Neural cell (in vitro differentiated cells): Measurements from ENCODE around the gene CPNE5. TPM values are rescaled to one million over a fixed set of nuclear protein-coding genes. Genes with fewer than 3 reads are reported as not detected.

ENCODE experiments used
- H2AFZ ChIP-seq: fragments of 200-600, 300-800 bp; sonication (generic), shearing (Covaris generic); 2 replicates; pipeline ENCODE4 v1.6.0; 2014; ENCODE audit warnings: low read depth, mild to moderate bottlenecking, antibody characterized with exemption, low read length, moderate library complexity
- H3F3A ChIP-seq: fragments of 200-600 bp; shearing (Covaris generic); 2 replicates; pipeline ENCODE4 v1.6.1; 2016; ENCODE audit warnings: mild to moderate bottlenecking, moderate library complexity, mixed read lengths, antibody characterized with exemption, low read length; ENCODE audit not compliant: insufficient read depth, poor library complexity, severe bottlenecking
- H3K27ac ChIP-seq: fragments of 200-600, 300-800 bp; sonication (generic), shearing (Covaris generic); 2 replicates; pipeline ENCODE4 v1.5.1; 2014; ENCODE audit warnings: mild to moderate bottlenecking, low read length, moderate library complexity
- H3K27me3 ChIP-seq: fragments of 300-800, 200-600 bp; sonication (generic), shearing (Covaris generic); 2 replicates; pipeline ENCODE4 v1.6.0; 2014; ENCODE audit warnings: mild to moderate bottlenecking, low read depth, low read length, moderate library complexity; ENCODE audit not compliant: insufficient read depth
- H3K36me3 ChIP-seq: fragments of 300-800, 200-600 bp; sonication (generic), shearing (Covaris generic); 2 replicates; pipeline ENCODE4 v1.5.1; 2014; ENCODE audit warnings: mild to moderate bottlenecking, antibody characterized with exemption, low read length, moderate library complexity; ENCODE audit not compliant: insufficient read depth
- H3K4me2 ChIP-seq: fragments of 300-800, 200-600 bp; sonication (generic), shearing (Covaris generic); 2 replicates; pipeline ENCODE4 v1.6.0; 2014; ENCODE audit warnings: mild to moderate bottlenecking, low read length
- H3K4me3 ChIP-seq: fragments of 300-800, 200-600 bp; sonication (generic), shearing (Covaris generic); 2 replicates; pipeline ENCODE4 v1.5.1; 2014; ENCODE audit warnings: mild to moderate bottlenecking, low read length, moderate library complexity
- H3K79me2 ChIP-seq: fragments of 200-600 bp; shearing (Covaris generic); replicated peaks from 2 replicates; pipeline ENCODE4 v1.6.0; 2014; ENCODE audit warnings: mild to moderate bottlenecking, low read length, moderate library complexity; ENCODE audit not compliant: insufficient read depth
- H3K9ac ChIP-seq: fragments of 300-800, 200-600 bp; sonication (generic), shearing (Covaris generic); 2 replicates; pipeline ENCODE4 v1.6.1; 2016; ENCODE audit warnings: mild to moderate bottlenecking, low read length, mixed read lengths
- H3K9me2 ChIP-seq: fragments of 200-600 bp; shearing (Covaris generic); 2 replicates; pipeline ENCODE4 v1.6.1; 2016; ENCODE audit warnings: mild to moderate bottlenecking, low read length, mixed read lengths; ENCODE audit not compliant: insufficient read depth
- H3K9me3 ChIP-seq: fragments of 200-600, 300-800 bp; sonication (generic), shearing (Covaris generic); 2 replicates; pipeline ENCODE4 v1.6.1; 2016; ENCODE audit warnings: mild to moderate bottlenecking, mixed run types, low read length, moderate library complexity, mixed read lengths
- H4K20me1 ChIP-seq: fragments of 200-600 bp; shearing (Covaris generic); 2 replicates; pipeline ENCODE4 v1.6.1; 2016; ENCODE audit warnings: mild to moderate bottlenecking, mixed run types; ENCODE audit not compliant: insufficient read depth
- CTCF ChIP-seq: fragments of 450-650 bp; IDR thresholded peaks from 2 replicates; pipeline ENCODE4 v1.5.1; 2014; ENCODE audit warnings: antibody characterized with exemption, mild to moderate bottlenecking, moderate library complexity; ENCODE audit not compliant: poor library complexity, severe bottlenecking
- EP300 ChIP-seq: fragments of 450-650 bp; conservative IDR thresholded peaks from 2 replicates; pipeline ENCODE4 v1.6.1; 2014; ENCODE audit warnings: antibody characterized with exemption, mild to moderate bottlenecking, moderate library complexity; ENCODE audit not compliant: poor library complexity, severe bottlenecking
- EZH2 ChIP-seq: fragments of 200-600, 300-800 bp; shearing (Covaris generic), sonication (generic); IDR thresholded peaks from 2 replicates; pipeline ENCODE4 v1.6.1; 2014; ENCODE audit warnings: antibody characterized with exemption, low read length, borderline replicate concordance, mild to moderate bottlenecking; ENCODE audit not compliant: insufficient read depth, poor library complexity, severe bottlenecking
- MXI1 ChIP-seq: fragments of 450-650 bp; conservative IDR thresholded peaks from 2 replicates; pipeline ENCODE4 v1.6.1; 2014; ENCODE audit warnings: antibody characterized with exemption, mild to moderate bottlenecking; ENCODE audit not compliant: poor library complexity, severe bottlenecking
- POLR2AphosphoS5 ChIP-seq: IDR thresholded peaks from 2 replicates; pipeline ENCODE4 v1.6.1; 2012
- RAD21 ChIP-seq: fragments of 450-650 bp; conservative IDR thresholded peaks from 2 replicates; pipeline ENCODE4 v1.6.1; 2014; ENCODE audit warnings: antibody characterized with exemption, mild to moderate bottlenecking, moderate library complexity
- REST ChIP-seq: IDR thresholded peaks from 2 replicates; pipeline ENCODE4 v1.6.1; 2012; ENCODE audit warnings: borderline replicate concordance
- SMC3 ChIP-seq: fragments of 450-650 bp; conservative IDR thresholded peaks from 2 replicates; pipeline ENCODE4 v1.6.1; 2014; ENCODE audit warnings: antibody characterized with exemption, mild to moderate bottlenecking, moderate library complexity; ENCODE audit not compliant: poor library complexity
- TAF1 ChIP-seq: IDR thresholded peaks from 2 replicates; pipeline ENCODE4 v1.6.1; 2012; ENCODE audit warnings: low read depth
- polyA plus RNA-seq: library from polyadenylated mRNA; depleted of rRNA; stranded (reverse); fragments of >200 nt; gene quantifications from 2 replicates; pipeline ENCODE4 v1.2.3, GENCODE V29; 2014

The CPNE5 gene
- polyA plus RNA-seq, 1 donor from 2014 or later: 8.7 TPM

GRCh38 chr6:36833182-36833789 is 6.0 kb downstream of the CPNE5 start:
- peaks cover 3% of the 10 kb centered on the region for H3K27me3 ChIP-seq
- no peaks in the 10 kb centered on the region for H3K9me3 ChIP-seq
- H3K27ac ChIP-seq: no peak overlapping the region
- H4K20me1 ChIP-seq: no peaks in the 10 kb centered on the region
- H3K36me3 ChIP-seq: no peaks in the 10 kb centered on the region
- no peak overlapping the region for H2AFZ ChIP-seq
- no peak overlapping the region for H3K9ac ChIP-seq
- TF ChIP-seq RAD21 (no peak), EP300 (no peak), REST (no peak), POLR2AphosphoS5 (no peak), SMC3 (no peak), TAF1 (no peak), MXI1 (no peak), CTCF (no peak), EZH2 (no peak)
- H3K4me2 ChIP-seq: no peak overlapping the region
- H3K9me2 ChIP-seq: no peaks in the 10 kb centered on the region
- H3F3A ChIP-seq: no peaks in the 10 kb centered on the region
- no peaks in the 10 kb centered on the region for H3K79me2 ChIP-seq
- no peak overlapping the region for H3K4me3 ChIP-seq

- no peak overlapping the region for H3K4me3 ChIP-seq
- TF ChIP-seq SMC3 (no peak), RAD21 (no peak), CTCF (no peak), EZH2 (no peak), REST (no peak), EP300 (no peak), MXI1 (no peak), POLR2AphosphoS5 (no peak), TAF1 (no peak)
Measured at GRCh38 chr6:36832313-36832712, 6.9 kb downstream of the CPNE5 start.

More at GRCh38 chr6:36832313-36832712, 6.9 kb downstream of the CPNE5 start:
- Histone ChIP-seq H3K27me3 (no peaks in the 10 kb centered on the region), H4K20me1 (no peaks in the 10 kb centered on the region), H3K36me3 (no peaks in the 10 kb centered on the region), H3K9me2 (no peaks in the 10 kb centered on the region), H3K27ac (no peak overlapping the region), H2AFZ (no peak overlapping the region), H3K9me3 (no peaks in the 10 kb centered on the region), H3F3A (no peaks in the 10 kb centered on the region), H3K79me2 (no peaks in the 10 kb centered on the region), H3K4me2 (no peak overlapping the region), H3K9ac (no peak overlapping the region)
